Dermis microvascular lymphatic vessel endothelial cell (primary cell): Measurements from ENCODE around the gene SPRED3. TPM values are rescaled to one million over a fixed set of nuclear protein-coding genes. Genes with fewer than 3 reads are reported as not detected.
A peak's percentile ranks its signal among the peaks of the same experiment; 100 is the strongest.
"Not testable (repeated sequence)": the region's sequence is repeated elsewhere in the genome, so short reads cannot be mapped to it uniquely, and the experiment has no call there.

Experiments
- DNase-seq, 2 donors: peaks; one replicate each; pipeline versions ENCODE4 v3.0.0 to v3.0.0-alpha.2; 2010; ENCODE audit warnings: low read depth in 2 of 2
- total RNA-seq: library from RNA; depleted of rRNA; stranded (reverse); fragments of >200 nt; gene quantifications from 2 replicates; pipeline ENCODE4 v1.2.1, GENCODE V29; 2014

The SPRED3 gene
- total RNA-seq, 1 donor from 2014 or later = 0.39 TPM

DNA sequence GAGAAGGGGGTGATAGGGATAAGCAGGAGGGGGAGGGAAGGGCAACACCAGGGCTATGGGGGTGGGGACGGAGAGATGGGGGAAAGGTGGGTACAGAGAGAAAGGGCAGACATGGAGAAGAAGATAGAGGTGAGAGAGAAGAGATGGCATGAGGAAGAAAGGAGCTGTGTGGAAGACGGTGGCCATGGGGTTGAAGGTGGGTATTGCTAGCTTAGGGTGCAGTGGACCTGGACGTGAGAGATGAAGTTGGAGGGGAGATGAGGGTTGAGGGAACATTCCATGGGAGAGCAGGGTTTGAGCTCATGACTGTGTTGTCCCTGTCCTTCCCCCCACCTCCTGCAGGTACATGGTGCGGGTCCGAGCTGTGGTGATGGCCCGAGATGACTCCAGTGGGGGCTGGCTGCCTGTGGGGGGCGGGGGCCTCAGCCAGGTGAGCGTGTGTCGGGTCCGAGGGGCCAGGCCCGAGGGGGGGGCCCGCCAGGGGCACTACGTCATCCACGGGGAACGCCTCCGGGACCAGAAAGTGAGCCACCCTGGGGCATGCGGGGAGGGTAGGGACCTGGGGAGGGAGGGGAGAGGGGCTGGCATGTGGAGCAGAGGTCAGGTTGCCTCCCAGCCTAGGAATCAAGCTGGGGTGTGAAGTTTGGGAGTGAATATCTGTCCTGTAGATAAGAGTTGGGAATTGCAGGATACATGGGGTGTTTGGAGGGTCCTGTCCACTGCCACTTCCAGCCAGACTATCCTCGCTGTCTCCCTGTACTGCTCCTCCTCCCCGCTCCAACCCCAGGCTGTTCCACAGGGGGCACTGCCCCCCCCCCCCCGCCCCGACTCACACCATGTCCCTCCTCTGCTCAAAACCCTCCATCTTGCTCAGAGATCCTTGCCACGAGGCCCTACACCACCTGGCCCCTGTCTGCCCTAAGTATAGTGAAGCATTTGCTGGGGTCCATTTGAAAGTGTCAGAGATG is 1.7 kb downstream of the SPRED3 start:
- DNase-seq = no peak

GRCh38 chr19:38391911-38392464 is 3.5 kb downstream of the SPRED3 start:
- DNase-seq = no peak

- DNase-seq = no peak
Observed at GRCh38 chr19:38392707-38393308, 4.3 kb downstream of the SPRED3 start.

DNA sequence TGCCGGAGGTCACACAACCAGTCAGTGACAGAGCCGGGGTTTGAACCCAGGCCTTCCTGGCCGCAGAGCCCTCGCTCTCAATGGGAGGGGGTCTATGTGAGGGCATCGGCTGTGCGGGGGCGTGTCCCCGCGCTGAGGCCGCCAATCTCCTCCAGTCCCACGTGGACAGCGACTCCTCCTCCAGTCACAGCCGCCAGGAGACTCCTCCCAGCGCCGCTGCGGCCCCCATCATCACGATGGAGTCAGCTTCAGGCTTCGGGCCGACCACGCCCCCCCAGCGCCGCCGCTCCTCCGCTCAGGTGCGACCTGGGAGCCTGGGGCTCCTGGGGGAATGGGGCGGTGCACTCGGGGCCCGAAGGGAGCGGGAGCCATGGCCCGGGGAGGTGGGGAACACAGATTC is 6.0 kb downstream of the SPRED3 start:
- DNase-seq = peak in 1 of 2 donors; percentile 53

DNA sequence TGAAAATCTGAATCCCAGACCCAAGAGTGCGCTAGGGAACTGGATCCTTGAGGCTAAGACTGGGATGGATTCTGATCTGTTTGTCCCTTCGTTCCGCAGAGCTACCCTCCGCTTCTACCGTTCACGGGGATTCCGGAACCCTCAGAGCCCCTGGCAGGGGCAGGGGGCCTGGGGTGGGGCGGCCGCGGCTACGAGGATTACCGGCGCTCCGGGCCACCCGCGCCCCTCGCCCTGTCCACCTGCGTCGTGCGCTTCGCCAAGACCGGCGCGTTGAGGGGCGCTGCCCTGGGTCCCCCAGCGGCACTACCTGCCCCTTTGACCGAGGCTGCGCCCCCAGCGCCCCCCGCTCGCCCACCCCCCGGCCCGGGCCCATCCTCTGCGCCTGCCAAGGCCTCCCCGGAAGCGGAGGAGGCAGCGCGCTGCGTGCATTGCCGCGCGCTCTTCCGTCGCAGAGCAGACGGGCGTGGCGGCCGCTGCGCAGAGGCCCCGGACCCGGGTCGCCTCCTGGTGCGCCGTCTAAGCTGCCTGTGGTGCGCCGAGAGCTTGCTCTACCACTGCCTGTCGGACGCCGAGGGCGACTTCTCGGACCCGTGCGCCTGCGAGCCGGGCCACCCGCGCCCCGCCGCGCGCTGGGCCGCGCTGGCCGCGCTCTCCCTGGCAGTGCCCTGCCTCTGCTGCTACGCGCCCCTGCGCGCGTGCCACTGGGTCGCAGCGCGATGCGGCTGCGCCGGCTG is 7.1 kb downstream of the SPRED3 start:
- no peak for DNase-seq

DNA sequence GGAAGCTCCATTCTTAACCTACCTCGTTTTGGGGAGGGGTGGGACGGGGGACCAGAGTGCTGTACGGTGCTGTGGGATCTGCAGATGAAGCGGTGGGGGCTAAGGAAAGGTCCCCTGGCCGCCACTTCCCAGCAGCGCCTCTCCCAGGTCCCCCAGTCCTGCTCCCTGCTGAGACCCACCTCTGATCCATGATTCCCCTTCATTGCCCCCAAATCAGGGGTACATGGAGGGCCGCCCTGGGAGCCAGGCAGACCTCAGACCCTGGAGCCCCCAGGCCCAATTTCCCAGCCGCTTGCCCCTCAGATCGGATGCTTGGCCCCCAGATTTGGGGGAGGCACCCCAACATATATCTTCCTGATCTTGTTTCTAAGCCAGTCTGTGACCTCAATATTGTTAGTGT is 10.6 kb downstream of the SPRED3 start:
- no peak for DNase-seq

GRCh38 chr19:38399537-38399936 is 11.0 kb downstream of the SPRED3 start:
- DNase-seq = no peak

DNA sequence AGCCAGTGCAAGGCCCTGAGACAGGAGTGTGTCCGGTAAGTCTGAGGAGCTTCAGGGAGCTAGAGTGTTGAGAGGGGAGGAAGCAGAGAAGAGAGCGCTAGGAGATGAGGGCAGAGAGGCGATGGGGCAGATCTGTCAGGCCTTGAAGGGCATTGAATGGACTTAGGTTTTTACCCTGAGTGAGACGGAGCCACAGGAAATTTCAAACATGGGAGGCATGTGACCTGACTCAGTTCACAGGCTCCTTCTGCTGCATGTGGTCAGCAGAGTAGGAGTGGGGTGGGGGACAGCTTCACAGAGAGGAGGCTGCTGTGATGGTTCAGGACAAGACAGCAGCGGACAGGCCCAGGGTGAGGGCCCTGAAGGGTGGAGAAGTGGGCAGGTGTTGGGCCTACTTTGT is 11.9 kb downstream of the SPRED3 start:
- DNase-seq = no peak

DNA sequence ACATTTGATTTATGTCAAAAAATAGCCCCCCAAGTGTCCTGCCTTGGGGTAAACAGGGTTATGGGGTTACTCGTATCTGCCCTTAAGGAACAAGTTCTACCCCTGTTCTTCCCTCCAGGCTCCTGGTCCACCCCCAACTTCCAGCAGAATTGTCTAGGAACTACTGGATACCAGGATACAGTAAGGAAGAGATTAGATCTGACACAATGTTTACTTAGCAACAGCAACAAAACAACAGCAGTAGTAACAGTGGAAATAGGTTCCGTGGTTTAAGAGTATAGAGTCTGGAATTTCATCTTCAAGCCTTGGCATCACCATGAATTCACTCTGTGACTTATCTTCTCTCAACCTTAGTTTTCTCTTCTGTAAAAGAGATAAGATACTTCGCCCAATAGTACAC is 12.7 kb downstream of the SPRED3 start:
- peak in 1 of 2 donors; percentile 58 for DNase-seq

DNA sequence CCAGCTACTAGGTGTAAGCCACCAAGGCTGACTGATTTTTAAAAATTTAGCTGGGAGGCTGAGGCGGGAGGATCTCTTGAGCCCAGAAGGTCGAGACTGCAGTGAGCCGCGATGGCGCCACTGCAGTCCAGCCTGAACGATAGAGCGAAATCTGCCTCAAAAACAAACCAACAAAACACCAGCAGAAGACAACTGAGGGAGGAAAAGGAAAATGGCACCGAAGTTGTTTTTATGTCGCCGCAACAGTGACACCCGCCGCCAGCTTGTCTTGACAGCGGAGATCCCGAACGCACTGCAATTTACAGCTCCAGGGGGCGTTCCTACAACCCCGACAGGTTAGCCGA is 14.1 kb downstream of the SPRED3 start:
- no peak for DNase-seq

DNA sequence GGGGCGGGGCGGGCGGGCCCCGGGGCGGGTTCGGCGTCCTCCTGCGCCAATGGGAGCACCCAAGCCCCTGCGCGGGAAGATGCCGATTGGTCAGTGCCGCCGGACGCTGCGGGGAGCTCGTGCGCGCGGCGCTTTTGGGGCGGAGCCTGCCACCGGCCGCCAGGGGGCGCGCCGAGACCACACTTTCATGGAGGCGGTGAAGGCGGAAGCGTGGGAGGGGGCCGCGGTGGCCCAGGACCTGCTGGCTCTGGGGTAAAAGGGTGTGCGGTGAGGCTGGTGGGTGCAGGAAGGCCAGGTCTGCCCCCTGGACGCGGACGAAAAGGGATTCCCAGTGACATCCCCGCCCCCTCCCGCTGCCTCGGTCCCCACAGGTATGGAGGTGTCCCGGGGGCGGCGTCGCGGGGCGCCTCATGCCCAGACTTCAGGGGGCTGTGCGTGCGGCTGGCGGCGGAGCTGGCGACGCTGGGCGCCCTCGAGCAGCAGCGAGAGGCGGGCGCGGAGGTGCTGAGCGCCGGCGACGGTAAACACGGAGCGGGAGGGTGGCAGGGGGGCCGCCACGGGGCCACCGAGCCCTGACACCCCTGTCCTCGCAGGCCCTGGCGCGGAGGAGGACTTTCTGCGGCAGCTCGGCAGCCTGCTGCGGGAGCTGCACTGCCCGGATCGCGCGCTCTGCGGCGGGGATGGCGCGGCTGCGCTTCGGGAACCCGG is 14.6 kb downstream of the SPRED3 start, which contains the start of gene FAM98C:
TSS of gene FAM98C (plus strand) at position 127 of the 708 bp plus-strand sequence. CDS start at position 188, 61 bp downstream.
- DNase-seq = peak; percentile 88 to 98

DNA sequence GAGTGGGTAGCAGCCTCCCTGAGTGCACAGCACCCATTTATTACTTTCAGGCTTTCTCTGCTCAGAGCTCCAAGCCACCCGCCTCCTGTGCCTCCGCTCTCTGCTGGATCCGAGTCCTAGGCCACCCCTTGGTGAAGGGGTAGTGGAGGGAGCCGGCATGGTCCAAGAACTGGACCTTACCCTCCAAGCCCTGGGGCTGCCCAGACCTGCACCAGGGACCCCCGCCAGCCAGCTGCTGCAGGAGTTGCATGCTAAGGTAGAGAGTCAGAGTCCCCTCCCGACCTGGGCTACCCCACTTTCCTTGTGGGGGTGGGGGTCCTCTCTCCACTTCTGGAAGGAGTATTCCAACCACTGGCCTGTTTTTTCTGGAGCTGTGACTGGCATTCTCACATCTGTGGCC is 16.4 kb downstream of the SPRED3 start:
- DNase-seq = no peak

- DNase-seq = no peak
Observed at GRCh38 chr19:38405276-38405675, 16.8 kb downstream of the SPRED3 start.

DNA sequence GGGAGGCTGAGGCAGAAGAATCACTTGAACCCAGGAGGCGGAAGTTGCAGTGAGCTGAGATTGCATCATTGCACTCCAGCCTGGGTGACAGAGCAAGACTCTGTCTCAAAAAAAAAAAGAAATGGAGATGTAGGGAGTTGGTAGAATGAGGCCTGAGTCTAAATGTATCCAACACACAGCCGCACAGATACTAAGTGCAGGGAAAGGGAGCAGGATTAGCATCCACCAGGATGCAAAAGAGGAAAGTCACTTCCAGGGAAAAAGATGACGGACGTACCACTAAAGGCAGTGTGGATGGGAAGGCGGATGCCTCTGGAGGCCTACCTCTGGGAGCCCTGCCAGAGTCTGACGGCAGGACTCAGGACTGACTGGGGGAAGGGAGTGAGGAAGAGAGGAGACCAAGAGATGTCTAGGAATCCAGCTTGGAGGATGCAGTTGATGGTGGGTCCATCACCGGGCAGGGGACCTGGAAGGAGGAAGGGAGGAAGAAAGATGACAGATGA is 21.2 kb downstream of the SPRED3 start:
- DNase-seq = no peak

DNA sequence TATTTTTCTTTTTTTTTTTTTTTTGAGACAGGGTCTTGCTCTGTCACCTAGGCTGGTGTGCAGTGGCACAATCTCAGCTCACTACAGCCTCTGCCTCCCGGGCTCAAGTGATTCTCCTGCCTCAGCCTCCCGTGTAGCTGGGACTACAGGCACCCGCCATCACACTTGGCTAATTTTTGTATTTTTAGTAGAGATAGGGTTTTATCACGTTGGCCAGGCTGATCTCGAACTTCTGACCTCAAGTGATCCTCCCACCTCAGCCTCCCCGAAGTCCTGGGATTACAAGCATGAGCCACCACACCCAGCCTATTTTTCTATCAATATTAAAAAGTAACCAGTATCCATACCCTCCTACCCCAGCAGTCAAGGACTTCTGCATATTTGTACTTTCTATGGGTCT is 21.9 kb downstream of the SPRED3 start:
- DNase-seq = not testable (repeated sequence)

- DNase-seq = no peak
Observed at GRCh38 chr19:38411041-38411712, 22.7 kb downstream of the SPRED3 start.

- DNase-seq = not testable (repeated sequence)
Observed at GRCh38 chr19:38411898-38412297, 23.4 kb downstream of the SPRED3 start.

- no peak for DNase-seq
Observed at GRCh38 chr19:38412491-38412890, 24.0 kb downstream of the SPRED3 start.

DNA sequence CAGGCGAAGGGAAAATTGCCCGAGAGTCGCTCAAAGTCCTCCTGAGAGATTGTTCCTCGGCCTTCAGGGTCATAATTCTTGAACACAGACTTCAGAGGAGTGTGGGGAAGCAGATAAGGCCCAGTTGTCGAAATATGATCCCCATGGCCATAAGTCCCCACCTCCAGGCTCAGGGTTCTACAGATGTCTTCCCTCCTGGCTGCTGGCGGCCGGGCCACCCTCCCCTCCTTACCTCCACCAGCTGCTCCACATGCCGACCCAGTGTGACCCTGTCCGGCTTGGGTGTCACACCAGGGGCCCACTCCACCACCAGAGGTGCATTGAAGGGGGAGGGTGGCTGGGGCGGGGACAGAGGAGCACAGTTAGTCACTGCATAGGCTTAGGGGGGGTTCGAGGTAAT is 24.5 kb downstream of the SPRED3 start:
- no peak for DNase-seq

- DNase-seq = no peak
Observed at GRCh38 chr19:38413416-38413815, 24.9 kb downstream of the SPRED3 start.
